GM21737 (cell line): ENCODE measurements around the gene MEIKIN.

Experiments used
- ATAC-seq: cut with Tn5 transposase; IDR thresholded peaks from one replicate; pipeline ENCODE4 v1.9.1; 2021; ENCODE audit warnings: mild to moderate bottlenecking, moderate library complexity; ENCODE audit not compliant: unreplicated experiment

Gene MEIKIN

GRCh38 chr5:131945551-131946168, at the start of gene MEIKIN:
MEIKIN (minus strand) TSS chr5:131945663; CDS start chr5:131945505, 158 bp downstream.
- no peak for ATAC-seq

- no peak for ATAC-seq
Observed at GRCh38 chr5:131994533-131995226, 49.2 kb upstream of the MEIKIN start.

GRCh38 chr5:131994090-131994489, 48.6 kb upstream of the MEIKIN start:
- no peak for ATAC-seq

- no peak for ATAC-seq
Observed at GRCh38 chr5:131993676-131994075, 48.2 kb upstream of the MEIKIN start.

GRCh38 chr5:131992370-131992769, 46.9 kb upstream of the MEIKIN start:
- ATAC-seq = no peak

GRCh38 chr5:131991593-131992324, 46.3 kb upstream of the MEIKIN start:
- no peak for ATAC-seq

- ATAC-seq = no peak
Observed at GRCh38 chr5:131990716-131991115, 45.3 kb upstream of the MEIKIN start.

- no peak for ATAC-seq
Observed at GRCh38 chr5:131988601-131989000, 43.1 kb upstream of the MEIKIN start.

- no peak for ATAC-seq
Observed at GRCh38 chr5:131987251-131987650, 41.8 kb upstream of the MEIKIN start.

GRCh38 chr5:131986161-131986912, 40.9 kb upstream of the MEIKIN start:
- ATAC-seq = no peak

GRCh38 chr5:131984956-131985665, 39.6 kb upstream of the MEIKIN start:
- no peak for ATAC-seq

- no peak for ATAC-seq
Observed at GRCh38 chr5:131983244-131983771, 37.8 kb upstream of the MEIKIN start.

- ATAC-seq = no peak
Observed at GRCh38 chr5:131981516-131981915, 36.1 kb upstream of the MEIKIN start.

- no peak for ATAC-seq
Observed at GRCh38 chr5:131980696-131981095, 35.2 kb upstream of the MEIKIN start.

- no peak for ATAC-seq
Observed at GRCh38 chr5:131979816-131980215, 34.4 kb upstream of the MEIKIN start.

- no peak for ATAC-seq
Observed at GRCh38 chr5:131977212-131977604, 31.7 kb upstream of the MEIKIN start.

GRCh38 chr5:131976414-131977211, 31.1 kb upstream of the MEIKIN start:
- no peak for ATAC-seq

GRCh38 chr5:131974956-131975726, 29.7 kb upstream of the MEIKIN start:
- ATAC-seq = no peak

GRCh38 chr5:131974622-131974955, 29.1 kb upstream of the MEIKIN start:
- no peak for ATAC-seq
